ENCODE data around the gene ADAMTS17. TPM values are rescaled to one million over a fixed set of nuclear protein-coding genes. Genes with fewer than 3 reads are reported as not detected.

The ADAMTS17 gene
- total RNA-seq, 6 experiments from 2014 or later, result 14.6 to 34.7 (median 24.2) TPM

DNA sequence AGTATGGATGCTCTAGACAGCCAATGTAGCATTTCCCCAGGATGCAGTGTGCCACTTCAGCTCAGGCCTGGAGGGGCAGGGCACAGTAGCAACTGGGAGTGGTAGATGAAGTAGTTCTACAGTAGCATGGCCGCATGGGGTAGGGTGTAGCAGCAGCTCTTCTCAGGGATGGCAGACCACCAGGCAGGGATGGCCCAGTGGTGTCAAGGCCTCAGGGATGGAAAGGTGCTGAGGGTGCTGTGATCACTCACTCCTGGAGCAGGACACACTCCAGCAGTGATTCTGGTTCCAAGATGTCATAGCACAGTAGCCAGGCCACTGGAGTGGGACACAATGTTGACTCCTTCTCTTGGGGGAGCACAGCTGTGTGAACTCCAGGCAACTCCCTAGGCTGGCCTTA is 397.6 kb downstream of the ADAMTS17 start:
- TF ChIP-seq, protein P1, sequence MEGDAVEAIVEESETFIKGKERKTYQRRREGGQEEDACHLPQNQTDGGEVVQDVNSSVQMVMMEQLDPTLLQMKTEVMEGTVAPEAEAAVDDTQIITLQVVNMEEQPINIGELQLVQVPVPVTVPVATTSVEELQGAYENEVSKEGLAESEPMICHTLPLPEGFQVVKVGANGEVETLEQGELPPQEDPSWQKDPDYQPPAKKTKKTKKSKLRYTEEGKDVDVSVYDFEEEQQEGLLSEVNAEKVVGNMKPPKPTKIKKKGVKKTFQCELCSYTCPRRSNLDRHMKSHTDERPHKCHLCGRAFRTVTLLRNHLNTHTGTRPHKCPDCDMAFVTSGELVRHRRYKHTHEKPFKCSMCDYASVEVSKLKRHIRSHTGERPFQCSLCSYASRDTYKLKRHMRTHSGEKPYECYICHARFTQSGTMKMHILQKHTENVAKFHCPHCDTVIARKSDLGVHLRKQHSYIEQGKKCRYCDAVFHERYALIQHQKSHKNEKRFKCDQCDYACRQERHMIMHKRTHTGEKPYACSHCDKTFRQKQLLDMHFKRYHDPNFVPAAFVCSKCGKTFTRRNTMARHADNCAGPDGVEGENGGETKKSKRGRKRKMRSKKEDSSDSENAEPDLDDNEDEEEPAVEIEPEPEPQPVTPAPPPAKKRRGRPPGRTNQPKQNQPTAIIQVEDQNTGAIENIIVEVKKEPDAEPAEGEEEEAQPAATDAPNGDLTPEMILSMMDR (IDR thresholded peaks at IDR 0.05), result no peak
- no peak for TF ChIP-seq POLR2A (IDR thresholded peaks at IDR 0.05)
- ATAC-seq (peak in 1 of 4 donors; percentile 25), DNase-seq (no peak)
- Histone ChIP-seq H3K36me3 (no peaks in the 10 kb centered on the region), H3K27me3 (peaks cover 0 to 6% of the 10 kb centered on the region in 2 donors), H3K9me3 (peaks cover 0 to 11% (median 0%) of the 10 kb centered on the region in 4 donors), H3K4me3 (no peak overlapping the region), H3K27ac (no peak overlapping the region), H3K4me1 (no peaks in the 10 kb centered on the region)
- intact Hi-C loops (cut with DNase I), result no loop called here
- no CpG with 5 or more reads among the region's 1 CpG for WGBS (ENCODE audit: insufficient coverage, low coverage, low lambda C conversion rate, missing lambda C conversion rate)

DNA sequence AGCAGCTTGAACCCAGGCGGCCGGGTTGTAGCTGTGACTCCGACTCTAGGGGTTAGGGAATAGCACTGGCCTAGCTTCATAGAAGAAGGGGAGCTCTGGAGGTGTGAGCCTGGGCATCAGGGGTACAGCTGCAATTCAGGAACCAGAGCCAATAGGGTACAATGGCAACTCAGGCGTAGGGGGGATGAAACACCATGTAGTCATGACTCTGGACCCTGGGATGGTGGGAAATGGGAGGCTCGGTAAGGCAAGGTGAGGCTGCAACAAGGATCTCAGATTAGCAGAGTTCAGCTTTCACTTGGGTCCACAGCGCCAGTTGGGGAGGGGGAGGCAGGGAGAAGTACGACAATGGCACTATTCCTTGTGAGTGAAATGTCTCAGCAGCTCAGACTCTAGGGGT is 398.3 kb downstream of the ADAMTS17 start:
- H3K9me3 ChIP-seq, result peaks cover 0 to 11% (median 0%) of the 10 kb centered on the region in 4 donors

DNA sequence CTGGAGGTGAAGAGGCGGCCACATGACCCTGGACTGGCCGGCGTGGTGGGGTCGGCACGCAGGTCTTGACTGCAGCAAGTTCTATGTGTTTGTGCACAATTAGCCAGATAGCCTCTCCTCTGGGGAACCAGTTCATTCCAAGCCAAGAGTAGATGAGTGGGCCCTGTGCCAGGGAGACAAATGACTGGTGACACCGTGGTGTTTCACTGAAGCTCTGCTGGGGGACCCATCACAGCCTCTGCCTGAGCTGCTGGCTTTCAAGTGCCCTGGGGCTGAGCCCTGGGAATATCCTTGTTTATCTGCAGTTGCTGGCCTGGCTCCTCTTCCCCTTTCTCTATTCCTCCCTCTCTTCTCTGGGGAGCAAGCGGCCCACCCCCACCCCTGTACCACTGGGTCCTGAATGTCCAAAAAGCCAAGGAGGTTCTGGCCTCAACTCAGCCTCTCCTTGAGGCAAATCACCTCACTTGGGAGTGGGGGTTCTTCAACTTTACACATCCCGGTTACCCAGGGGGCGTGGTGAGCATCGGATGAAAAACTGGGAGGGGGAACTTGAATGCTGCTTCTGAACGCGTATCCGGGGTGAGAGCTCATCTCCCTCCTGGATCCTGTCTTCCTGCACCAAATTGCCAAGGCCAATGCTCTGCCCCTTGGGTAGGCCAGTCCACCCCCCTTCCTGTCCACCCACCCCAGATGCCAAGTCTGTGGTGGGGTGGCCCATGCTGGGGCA is 408.9 kb downstream of the ADAMTS17 start:
- ATAC-seq (no peak), DNase-seq (no peak)
- WGBS (ENCODE audit: insufficient coverage, low coverage, low lambda C conversion rate, missing lambda C conversion rate), result 91% methylated on average over 7 of the region's 13 CpGs
- Histone ChIP-seq H3K9me3 (no peaks in the 10 kb centered on the region), H3K4me1 (no peaks in the 10 kb centered on the region), H3K4me3 (no peak overlapping the region), H3K36me3 (no peaks in the 10 kb centered on the region), H3K27ac (no peak overlapping the region), H3K27me3 (no peaks in the 10 kb centered on the region)
- no peak for TF ChIP-seq POLR2A (IDR thresholded peaks at IDR 0.05)
- TF ChIP-seq, protein P1 (IDR thresholded peaks at IDR 0.05), result no peak
- intact Hi-C loops (cut with DNase I), result loop anchor here (5.0 to 10.0 kb wide), 2 partner anchors 402 to 404 kb away; no protein-coding TSS in a partner anchor

More for the DNA sequence above, 398.3 kb downstream of the ADAMTS17 start:
- Histone ChIP-seq H3K4me3 (no peak overlapping the region), H3K36me3 (no peaks in the 10 kb centered on the region), H3K4me1 (no peaks in the 10 kb centered on the region), H3K27ac (no peak overlapping the region), H3K27me3 (peaks cover 0 to 6% of the 10 kb centered on the region in 2 donors)
- intact Hi-C loops (cut with DNase I), result no loop called here
- ATAC-seq (no peak), DNase-seq (no peak)
- TF ChIP-seq, protein P1 (IDR thresholded peaks at IDR 0.05), result no peak
- TF ChIP-seq POLR2A (IDR thresholded peaks at IDR 0.05), result no peak
- WGBS (ENCODE audit: insufficient coverage, low coverage, low lambda C conversion rate, missing lambda C conversion rate), result 68% methylated on average over 5 of the region's 7 CpGs

DNA sequence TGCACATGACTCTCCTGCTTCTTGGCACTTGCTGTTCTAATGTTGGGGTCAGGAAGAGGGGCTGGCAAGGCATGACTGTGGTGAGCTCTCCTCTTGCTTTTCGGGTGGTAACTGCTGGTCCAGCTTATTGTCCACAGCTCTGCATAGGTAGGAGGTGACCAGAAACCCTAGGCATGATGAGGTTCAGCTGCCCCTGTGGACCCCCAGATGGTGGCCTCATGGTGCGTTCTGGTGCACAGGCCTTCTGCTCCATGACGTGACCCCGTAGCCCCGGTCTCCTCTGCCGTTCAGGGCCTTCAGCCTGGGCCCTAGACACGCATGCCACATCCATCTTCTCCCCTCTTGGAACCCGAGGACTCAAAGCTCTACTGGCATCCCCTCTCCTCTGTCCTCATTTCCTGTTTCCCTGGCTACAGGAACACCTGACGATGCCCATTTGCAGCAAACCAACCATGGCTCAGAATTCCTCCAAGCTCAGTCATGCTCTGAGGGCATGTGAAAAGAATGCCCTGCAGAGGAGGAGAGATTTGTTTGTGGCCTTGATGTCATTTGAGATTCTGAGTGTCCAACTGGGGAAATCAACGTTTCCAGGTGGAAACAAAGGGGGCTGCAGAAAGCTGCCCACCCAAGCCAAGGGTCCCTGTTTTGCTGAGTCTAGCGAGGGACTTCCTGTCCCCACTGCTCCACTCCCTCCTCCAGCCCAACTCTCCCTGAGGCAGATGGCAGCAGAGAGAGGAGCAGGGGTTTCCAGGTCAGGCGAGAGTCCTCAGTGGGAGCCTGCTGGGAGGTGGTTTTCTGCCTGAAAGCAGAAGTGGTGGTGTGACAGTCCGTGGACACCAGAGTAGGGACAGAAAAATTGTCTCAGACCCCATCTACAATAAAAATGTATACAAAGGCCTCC is 409.8 kb downstream of the ADAMTS17 start:
- Histone ChIP-seq H3K4me1 (no peaks in the 10 kb centered on the region), H3K27ac (no peak overlapping the region), H3K9me3 (no peaks in the 10 kb centered on the region), H3K4me3 (no peak overlapping the region), H3K27me3 (no peaks in the 10 kb centered on the region), H3K36me3 (no peaks in the 10 kb centered on the region)
- intact Hi-C loops (cut with DNase I), result loop anchor here (5.0 to 10.0 kb wide), 2 partner anchors 403 to 405 kb away; no protein-coding TSS in a partner anchor
- TF ChIP-seq, protein P1 (IDR thresholded peaks at IDR 0.05), result no peak
- no peak for TF ChIP-seq POLR2A (IDR thresholded peaks at IDR 0.05)
- DNase-seq (no peak), ATAC-seq (no peak)
- 66% methylated on average over 11 of the region's 13 CpGs for WGBS (ENCODE audit: insufficient coverage, low coverage, low lambda C conversion rate, missing lambda C conversion rate)

Data from right lobe of liver (tissue), 6 donors.